Effector CD4-positive, alpha-beta T cell (primary cell): Measurements from ENCODE around the gene XRCC3.

Source experiments
- DNase-seq: peaks from one replicate; pipeline ENCODE4 v3.0.0-alpha.2; 2020
- total RNA-seq: gene quantifications from one replicate; lab custom pipeline; 2026; lab: John Stamatoyannopoulos, UW

Gene XRCC3
- 12.2 reads per million, percentile 36 among the genes with 10 or more reads in this experiment for total RNA-seq

GRCh38 chr14:103715052-103716000, at the start of gene XRCC3, which contains the start of gene ZFYVE21:
XRCC3 (minus strand) TSS chr14:103715451; CDS start chr14:103711087, 4,364 bp downstream.
ZFYVE21 (plus strand) TSS chr14:103715810; CDS start chr14:103715842, 32 bp downstream.
- peak; percentile 99 for DNase-seq

DNA sequence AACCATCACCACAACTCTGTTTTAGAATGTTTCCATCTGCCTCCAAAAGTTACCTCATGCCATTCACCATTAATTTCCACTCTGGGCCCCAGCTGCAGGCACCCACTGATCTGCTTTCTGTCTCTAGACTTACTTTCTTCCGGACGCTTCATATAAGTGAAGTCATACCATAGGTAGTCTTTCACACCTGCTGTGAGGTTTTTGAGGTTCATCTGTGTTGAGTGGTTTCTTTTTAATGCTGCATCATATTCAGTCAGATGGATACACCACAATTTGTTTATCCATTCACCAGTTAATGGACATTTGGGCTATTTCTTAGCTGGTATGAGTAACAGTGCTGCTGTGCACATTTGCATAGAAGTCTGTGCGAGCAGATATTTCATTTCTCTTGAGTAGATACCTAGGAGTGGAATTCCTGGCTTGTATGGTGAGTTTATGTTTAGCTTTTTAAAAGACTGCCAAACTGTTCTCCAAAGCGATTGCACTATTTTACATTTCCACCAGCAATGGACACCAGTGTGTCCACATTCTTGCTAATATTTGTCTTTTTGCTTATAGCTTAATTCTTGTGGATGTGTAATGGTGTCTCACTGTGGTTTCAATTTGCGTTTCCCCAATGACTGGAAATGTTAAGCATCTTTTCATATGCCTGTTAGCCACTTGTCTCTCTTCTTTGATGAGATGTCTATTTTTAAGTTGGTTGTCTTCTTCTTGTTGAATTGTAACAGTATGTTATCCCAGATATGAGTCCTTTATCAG, 48.7 kb upstream of the XRCC3 start:
- DNase-seq: no peak

DNA sequence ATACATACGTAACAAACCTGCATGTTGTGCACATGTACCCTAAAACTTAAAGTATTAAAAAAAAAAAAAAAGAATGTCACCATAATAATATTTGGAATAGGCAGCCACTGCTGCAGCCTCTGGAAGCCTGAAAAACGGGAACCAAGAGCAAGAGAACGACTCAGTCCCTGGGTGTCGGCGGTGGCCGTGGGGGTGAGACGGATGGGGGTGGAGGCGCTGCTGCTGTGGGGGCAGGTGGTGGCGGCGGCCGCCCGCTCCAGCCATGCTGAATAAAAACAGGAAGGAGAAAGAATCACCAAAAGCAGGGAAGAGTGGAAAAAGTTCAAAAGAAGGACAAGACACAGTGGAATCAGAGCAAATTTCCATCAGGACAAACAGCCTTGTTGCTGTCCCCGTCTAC, 47.3 kb upstream of the XRCC3 start:
- DNase-seq: no peak

DNA sequence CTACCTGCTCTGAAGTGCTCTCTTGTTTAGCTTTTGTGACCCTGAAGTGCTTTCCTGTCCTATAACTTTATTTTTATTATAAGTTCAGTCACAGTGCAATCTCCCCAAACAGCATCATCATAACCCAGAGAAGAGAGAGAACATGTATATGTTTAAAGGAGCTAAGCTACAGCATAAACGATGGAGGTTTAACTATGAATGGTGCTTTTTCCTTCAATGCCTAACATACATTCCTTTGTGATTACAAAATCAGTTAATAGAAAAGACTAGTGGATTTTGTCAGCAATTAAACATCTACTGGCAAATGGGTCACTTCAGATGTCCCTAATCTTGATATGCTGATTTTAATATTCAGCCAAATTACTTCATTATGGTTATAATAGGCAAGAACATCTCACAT, 46.8 kb upstream of the XRCC3 start:
- no peak for DNase-seq

DNA sequence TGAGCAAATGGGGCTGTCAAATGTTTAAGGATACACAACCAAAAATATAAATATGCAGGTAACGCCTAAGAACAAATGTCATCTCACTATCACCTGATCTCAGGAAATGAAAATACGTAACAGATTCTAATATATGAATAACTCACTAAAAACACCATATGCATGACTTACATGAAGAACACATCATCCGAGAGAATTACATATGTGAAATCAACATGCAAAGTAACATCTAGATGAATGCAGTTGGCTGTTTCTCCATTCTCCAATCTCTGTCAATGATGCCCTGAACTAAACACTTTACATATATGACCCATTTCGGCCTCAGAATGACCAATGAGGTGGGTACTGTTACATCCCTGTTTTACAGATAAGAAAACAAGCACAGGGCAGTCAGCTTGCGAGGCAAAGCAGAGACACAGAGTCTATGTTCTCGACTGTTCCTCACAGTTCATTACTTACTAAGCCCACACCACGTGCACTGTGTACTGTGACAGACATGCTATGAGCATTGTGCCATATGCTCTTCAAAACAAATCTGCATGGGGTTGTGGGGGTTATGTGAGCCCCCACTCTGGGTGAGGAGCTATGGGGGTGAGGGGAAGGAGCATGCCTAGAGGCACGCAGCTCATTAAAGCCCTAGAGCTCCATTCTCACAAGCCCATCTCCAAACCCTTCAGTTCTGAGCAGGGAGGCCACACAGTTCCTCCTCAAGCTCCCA, 43.0 kb upstream of the XRCC3 start:
- DNase-seq: no peak

GRCh38 chr14:103755060-103755459, 39.8 kb upstream of the XRCC3 start:
- DNase-seq: no peak

GRCh38 chr14:103753774-103754173, 38.5 kb upstream of the XRCC3 start:
- DNase-seq: no peak

- no peak for DNase-seq
Observed at GRCh38 chr14:103749860-103750259, 34.6 kb upstream of the XRCC3 start.

DNA sequence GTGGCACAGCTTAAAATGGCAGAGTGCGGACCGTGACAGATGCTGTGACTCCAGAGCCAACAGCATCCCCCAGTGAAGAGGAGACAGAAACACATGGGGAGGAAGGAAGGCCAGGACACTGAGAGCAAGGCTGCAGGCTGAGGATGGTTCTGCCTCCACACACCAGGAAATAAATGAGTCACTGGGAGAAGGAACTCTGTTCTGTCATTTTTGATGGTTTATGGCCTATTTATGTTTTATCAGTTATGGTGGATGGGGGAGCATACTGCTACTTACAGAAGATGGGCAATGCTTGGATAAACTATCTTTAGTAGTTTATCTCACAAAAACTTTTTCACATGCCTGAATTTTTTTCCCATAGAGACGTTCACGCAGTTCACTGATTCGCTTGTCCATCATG, 34.2 kb upstream of the XRCC3 start:
- no peak for DNase-seq

GRCh38 chr14:103748534-103748857, 33.2 kb upstream of the XRCC3 start:
- DNase-seq: peak; percentile 20

DNA sequence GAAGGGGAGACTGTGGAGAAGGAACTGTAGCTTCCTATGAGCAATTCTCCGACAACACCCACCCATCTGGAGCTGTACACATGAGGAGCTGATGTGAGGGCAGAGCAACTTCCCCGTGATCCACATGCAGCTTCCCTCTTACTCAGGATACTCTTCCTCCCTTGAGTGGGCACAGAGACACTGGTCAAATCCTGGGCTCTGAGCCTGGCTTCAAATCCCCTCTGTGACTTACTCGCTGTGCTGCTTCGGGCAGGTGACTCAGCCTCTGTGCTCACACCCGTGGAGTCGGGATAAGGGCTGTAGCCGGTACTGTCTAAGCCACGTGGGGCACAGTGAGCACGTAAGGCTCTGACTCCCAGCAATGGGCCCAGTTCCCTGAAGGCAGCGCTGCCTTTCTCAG, 31.4 kb upstream of the XRCC3 start:
- DNase-seq: no peak

- DNase-seq: no peak
Observed at GRCh38 chr14:103745424-103745823, 30.2 kb upstream of the XRCC3 start.

DNA sequence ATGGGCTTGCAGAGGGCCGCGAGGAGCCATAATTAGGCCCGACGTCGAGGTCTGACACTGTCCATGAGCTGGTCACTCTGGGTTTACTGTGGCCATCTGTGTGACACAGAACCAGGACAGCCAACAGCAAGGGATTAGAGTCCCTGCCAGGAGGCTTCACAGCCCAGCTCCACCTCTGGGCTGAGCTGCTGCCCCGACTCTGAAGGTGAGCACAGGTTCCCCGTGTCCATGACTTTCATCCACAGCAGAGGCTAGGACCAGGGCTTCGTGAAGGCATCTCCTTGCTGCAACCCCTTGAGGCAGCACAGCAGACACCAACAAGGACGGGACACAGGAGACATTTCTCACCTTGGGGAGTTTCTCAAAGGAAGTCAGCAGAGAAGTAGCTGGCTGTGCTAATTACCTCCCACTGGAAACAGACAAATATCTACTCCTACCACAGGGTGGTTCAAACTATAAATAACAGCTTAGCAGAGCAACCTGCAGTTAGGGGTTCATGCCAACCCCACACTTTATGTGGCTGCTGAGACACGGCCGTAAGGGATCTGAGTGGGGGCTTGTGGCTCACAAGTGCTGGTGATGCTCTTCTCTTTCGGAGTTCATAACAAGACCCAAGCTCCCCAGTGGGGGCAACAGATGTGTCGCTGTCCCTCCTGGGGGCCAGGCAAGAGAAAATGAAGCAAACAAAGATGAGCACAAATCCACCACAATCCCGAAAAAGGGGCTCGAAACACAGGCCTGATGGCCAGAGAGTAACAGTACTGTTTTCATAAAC, 29.6 kb upstream of the XRCC3 start:
- DNase-seq: no peak

- no peak for DNase-seq
Observed at GRCh38 chr14:103743691-103744090, 28.4 kb upstream of the XRCC3 start.

DNA sequence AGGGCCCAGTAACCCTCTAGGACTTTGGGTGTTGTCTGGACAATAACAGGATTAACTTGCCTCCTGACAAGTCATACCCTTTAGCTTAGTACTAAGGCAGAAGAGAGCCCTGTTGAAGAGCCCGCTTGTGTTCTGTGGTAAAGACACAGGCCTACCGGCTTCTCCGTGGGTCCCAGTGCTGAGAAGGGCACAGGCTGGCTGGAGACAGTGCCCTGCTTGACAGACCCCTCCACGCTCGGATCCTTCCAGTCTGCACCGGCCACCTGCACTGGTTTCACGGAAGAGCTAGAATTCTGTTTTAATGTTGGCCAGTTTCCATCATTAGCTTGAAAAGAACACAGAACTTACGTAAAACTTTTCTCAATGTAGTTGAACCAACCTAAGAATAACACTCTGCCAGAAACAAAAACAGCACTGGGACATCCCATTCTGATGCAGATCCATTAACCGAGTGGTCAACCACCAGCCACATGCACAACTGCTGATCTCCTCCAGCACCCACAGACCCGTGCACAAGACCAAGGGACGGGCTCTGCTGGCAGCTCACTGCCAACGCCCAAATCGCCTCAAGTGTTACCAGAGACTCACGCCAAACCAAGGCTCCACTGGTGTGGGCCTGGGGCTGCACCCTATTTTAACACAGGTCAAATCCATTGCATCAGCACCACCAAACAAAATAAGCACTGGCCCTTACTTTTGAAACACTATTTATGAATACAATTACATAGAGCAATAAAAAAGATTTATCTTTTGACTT, 27.4 kb upstream of the XRCC3 start:
- DNase-seq: no peak

DNA sequence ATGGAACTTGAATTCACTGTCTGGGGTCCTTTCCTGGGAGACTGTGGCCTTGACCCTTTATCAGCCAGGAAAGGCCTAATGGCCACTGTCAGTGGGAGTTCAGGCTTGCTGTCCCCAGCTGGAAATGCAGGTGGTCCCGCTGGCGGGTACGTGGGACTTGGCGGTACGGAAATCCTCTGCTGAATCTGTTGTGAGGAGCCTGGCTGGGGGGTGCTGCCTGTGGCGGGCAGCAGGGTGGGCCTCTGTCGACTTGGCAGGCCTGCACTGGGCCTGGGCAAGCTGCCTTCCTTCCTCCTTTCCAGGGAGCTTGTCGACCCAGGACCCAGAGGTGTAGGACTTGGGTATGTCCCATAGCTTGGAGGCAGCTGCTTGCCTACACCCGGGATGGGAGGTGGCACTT, 26.6 kb upstream of the XRCC3 start:
- no peak for DNase-seq

DNA sequence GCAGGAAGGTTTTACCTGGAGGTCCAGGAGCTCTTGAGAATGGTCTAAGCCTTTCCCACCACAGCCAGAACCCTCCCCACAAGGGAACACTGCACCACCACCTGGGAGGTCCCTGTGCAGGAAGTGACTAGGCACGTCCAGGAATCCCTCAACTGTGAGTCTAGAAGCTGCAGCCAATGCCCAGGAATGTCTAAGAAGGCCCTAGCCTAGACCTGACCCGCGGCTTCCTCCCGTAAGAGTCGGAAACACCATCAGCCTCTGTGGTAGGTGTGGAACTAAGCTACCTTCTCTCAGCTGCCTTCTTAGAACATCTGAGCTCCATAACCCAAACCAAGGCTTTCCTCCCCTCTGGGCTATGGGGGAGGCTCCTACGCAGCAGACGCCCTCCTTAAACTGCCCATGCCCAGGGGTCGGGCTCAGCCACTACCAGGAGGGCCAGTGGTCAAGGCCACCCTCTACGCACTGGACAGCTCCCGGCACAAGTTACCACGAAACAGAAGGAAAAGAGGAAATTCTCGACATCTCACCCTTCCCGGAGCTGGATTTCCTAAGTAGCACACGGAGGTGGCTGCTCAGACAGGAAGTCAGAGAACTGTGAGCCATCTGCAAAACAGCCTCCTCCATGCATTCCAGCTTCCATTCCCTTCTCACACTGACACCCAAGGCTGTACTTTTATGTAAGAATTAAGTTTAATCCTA, 25.9 kb upstream of the XRCC3 start:
- DNase-seq: no peak

DNA sequence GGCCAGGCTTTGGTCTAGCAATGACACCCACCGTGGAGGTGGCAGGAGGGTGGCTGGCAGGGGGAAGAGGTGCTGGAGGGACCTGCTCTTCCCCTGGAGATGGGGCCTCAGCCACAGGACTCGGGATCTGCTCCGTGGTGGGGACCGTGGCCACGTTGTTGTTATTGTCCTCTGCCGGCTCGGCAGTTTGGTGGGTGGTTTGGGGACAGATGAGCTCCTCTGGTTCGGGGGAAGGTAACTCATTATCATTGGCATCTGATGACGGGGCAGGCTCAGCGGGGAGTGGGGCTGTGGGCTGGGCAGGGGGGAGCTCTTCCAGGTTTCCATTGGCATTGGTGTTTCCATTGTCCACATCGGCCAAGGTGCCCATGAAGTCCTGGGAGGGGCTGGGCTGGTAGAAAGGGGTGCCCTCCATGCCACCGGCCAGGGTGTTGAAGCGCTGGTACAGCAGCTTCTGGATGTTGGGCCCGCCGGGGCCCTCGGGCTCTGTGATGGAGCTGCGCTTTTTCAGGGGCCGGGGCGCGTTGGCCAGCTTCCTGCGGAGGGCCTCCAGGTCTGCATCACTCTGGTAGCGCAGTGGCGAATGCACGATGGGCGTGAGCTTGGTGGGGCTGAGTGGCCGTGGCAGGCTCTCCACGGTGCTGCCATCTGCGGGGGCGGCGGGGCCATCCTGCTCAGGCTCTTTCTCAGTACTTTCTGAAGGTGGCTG, 24.7 kb upstream of the XRCC3 start:
- DNase-seq: no peak

DNA sequence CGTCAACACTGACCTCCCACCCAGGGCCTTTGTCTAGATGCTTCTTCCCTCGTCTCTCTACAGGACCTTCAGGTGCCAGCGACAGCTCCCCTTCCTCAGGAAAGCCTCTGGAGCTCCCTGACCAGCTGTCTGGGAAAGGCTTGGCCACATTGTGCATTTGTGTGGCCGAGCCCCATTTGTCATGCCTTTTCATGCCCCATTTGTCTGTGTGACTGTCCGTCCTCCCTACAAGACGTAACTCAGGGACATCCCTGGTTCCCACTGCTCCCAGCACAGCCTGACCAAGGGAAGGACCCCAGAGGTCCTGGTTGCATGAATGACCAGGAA, 24.2 kb upstream of the XRCC3 start:
- DNase-seq: no peak

GRCh38 chr14:103738701-103739451, 23.6 kb upstream of the XRCC3 start:
- DNase-seq: no peak
